HG02759 (cell line): ENCODE data around the gene STPG4.
"Not testable (repeated sequence)": the region's sequence is repeated elsewhere in the genome, so short reads cannot be mapped to it uniquely, and the experiment has no call there.

Source experiments
- ATAC-seq: cut with Tn5 transposase; IDR thresholded peaks from one replicate; pipeline ENCODE4 v1.9.1; 2021; ENCODE audit warnings: mild to moderate bottlenecking, moderate library complexity; ENCODE audit not compliant: unreplicated experiment

STPG4 gene

GRCh38 chr2:47155091-47155876 lies at the start of gene STPG4:
Gene STPG4, minus strand, starts transcription at chr2:47155308. Its CDS starts 57 bp downstream, at chr2:47155251.
- no peak for ATAC-seq

GRCh38 chr2:47204691-47205090 lies 49.6 kb upstream of the STPG4 start:
- ATAC-seq: no peak

GRCh38 chr2:47203995-47204394 lies 48.9 kb upstream of the STPG4 start:
- no peak for ATAC-seq

GRCh38 chr2:47201224-47201623 lies 46.1 kb upstream of the STPG4 start:
- ATAC-seq: no peak

GRCh38 chr2:47198985-47199451 lies 43.9 kb upstream of the STPG4 start:
- ATAC-seq: no peak

- ATAC-seq: no peak
These were observed 41.4 kb upstream of the STPG4 start for GRCh38 chr2:47196499-47196898.

DNA sequence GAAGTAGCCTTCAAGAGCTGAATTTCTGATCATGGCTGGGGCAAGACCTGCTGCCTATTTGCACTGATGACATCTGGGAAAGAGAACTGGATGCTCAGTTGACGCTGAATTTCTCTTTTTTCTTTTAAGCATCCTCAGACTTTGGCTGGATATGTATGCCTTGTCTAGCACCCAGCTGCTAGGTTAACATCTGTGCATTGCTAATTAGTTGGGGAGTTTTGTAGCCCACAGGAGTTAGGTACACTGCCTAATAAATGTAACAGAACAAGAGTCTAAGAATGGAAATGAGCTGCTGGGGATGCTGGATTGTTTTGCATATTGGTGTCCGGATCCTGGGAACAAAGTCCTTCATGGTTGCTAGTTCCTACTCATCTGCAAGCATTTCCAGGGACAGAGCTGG lies 40.9 kb upstream of the STPG4 start:
- no peak for ATAC-seq

GRCh38 chr2:47195148-47195547 lies 40.0 kb upstream of the STPG4 start:
- no peak for ATAC-seq

GRCh38 chr2:47194410-47194809 lies 39.3 kb upstream of the STPG4 start:
- no peak for ATAC-seq

DNA sequence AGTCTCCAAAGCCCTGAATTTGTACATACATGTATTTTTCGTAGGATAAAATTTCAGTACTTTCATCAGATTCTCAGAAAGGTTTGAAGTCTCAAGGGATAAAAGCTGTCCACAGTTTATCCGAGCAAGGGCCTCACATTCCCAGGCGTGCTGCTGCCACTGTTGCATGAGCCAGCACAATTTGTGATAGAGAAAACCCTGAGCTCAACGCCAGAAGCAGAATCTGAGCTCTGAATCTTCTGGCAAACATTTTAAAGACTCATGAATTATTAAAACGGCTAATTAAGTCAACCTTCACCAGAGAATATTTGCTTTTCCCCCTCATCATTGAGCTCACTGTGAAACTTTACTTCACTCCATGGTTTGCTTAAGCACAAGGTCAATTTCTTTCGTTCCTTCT lies 38.5 kb upstream of the STPG4 start:
- ATAC-seq: no peak

DNA sequence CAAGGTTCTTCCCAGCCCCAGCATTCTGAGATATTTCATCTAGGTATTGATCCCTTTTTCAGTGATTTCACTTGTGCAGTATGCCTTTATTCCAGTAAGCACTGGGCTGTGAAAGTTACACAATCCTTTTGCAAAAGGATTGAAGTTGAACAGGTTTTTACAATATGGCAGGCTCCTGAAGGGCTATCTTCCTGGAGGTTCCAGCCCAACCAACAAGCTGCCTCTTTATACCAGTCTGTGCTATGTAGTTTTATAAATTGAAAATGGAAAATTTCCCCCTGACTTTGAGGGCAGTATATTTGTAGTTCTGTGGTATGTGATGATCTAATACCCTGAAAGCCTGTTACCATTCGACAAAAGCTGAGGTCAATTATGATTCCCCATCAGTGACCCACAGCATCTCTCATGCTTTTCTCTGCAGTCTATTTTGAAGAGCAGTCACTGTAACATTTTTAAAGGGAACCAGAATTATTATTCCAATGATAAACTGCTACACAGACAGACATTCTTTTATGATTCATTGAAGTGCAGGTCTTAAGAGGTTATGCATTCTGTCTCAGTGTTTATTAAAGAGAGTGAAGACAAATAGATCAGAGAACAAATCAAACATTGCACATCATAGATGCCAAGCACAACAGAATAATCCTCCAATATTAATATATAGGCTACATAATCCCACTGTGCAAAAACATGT lies 35.2 kb upstream of the STPG4 start:
- no peak for ATAC-seq

DNA sequence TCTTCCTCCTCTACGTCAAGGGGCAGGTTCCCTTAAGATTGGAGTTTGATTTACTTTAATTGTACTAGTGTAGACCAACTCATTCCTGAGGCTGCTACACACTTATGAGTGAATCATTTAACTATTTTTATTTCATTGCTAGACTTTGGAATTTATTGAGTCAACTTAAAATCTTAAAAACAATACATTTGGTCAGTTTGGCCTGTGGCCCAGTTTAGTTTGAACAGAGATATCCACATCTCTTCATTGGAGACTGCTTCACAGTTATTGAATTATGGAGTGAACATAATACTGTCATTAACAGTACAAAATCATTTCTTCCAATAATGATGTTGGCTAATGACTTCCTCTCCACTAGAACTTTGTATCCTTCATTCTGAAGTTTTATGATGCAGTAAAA lies 34.5 kb upstream of the STPG4 start:
- ATAC-seq: no peak

GRCh38 chr2:47187069-47187468 lies 32.0 kb upstream of the STPG4 start:
- no peak for ATAC-seq

DNA sequence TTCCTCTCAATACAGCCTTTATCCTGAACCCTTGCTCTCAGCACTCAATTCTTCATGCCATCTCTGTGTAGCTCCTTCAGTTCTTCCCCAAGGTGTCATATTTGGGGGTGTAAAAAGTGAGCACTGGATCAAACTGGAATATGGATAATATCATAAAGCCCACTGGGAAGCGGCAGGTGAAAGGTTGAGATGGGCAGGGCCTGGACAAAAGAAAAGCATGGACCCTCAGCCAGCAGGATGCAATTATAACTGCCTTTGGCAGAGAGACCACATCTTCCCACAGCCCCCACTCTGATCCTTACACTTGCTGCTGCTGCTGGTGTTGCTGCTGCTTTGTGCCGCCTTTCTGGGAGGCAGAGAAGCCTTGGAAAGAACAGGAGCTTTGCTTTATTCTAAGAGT lies 31.2 kb upstream of the STPG4 start:
- no peak for ATAC-seq

DNA sequence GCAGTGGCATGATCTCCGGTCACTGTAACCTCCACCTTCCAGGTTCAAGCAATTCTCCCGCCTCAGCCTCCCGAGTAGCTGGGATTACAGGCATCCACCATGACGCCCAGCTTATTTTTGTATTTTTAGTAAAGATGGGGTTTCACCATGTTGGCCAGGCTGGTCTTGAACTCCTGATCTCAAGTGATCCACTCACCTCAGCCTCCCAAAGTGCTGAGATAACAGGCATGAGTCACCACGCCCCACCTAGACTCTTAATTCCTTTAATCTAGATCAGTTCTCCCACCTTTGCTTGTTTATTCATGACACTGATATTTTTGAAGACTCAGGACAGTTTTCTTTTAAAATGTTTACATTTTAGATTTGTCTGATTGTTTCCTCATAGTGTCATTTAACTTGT lies 30.0 kb upstream of the STPG4 start:
- ATAC-seq: not testable (repeated sequence)

DNA sequence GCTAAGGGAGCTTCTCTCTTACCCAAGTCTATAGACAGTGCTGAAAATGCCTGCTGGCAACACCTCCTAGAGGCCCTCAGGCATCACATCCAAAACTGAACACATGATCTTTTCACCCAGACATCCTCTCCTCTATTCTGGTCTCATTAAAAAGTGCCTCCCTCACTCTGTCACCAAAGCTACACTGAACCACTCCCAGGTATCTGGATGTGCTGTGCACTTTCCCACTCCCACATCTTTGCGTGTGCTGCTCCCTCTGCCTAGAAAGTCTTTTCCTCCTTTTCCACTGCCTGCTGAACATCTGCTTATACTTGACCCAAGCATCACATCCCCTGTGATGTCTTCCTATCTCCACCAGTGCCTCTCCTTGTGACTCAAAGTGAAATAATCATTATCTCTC lies 26.1 kb upstream of the STPG4 start:
- ATAC-seq: no peak

DNA sequence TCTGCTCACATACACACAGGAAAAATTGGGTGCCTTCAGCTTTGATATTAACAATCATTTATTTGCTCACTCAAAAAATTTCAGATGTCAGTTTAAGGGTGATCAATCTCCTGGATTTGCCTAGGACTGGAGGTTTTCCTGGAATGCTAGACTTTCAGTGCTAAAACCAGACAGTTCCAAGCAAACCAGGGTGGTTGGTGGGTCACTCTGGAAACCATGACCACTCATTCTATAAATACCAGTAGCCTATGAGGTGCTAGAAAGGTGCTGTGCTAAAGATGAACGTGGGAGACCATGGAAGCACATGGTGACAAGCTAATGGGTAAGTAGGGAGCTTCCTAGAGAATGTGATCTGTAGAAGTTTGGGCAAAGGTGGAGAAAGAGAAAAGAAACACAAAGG lies 25.4 kb upstream of the STPG4 start:
- ATAC-seq: no peak

- no peak for ATAC-seq
These were observed 24.3 kb upstream of the STPG4 start for GRCh38 chr2:47179388-47179787.

GRCh38 chr2:47178341-47178740 lies 23.2 kb upstream of the STPG4 start:
- no peak for ATAC-seq

GRCh38 chr2:47177043-47177565 lies 22.0 kb upstream of the STPG4 start:
- peak; percentile 7 for ATAC-seq

- ATAC-seq: no peak
These were observed 19.7 kb upstream of the STPG4 start for GRCh38 chr2:47174733-47175361.
